Measurements from ENCODE around the gene ANGPTL7.

Gene ANGPTL7

GRCh38 chr1:11198257-11198656 is 9.1 kb downstream of the ANGPTL7 start:
- H4K91ac ChIP-seq (ENCODE audit: low read length): no peak overlapping the region
- no peak overlapping the region for H3K23ac ChIP-seq (ENCODE audit: low read length in 2 of 2)
- no peaks in the 10 kb centered on the region for H3K4me1 ChIP-seq (ENCODE audit: control insufficient read depth, insufficient read depth, low read depth, low read length)
- no peak overlapping the region for H2BK15ac ChIP-seq (ENCODE audit: low read depth, poor library complexity, severe bottlenecking)
- no peak overlapping the region for H3K4ac ChIP-seq (ENCODE audit: low read depth in 1 of 2, low read length in 2 of 2)
- DNase-seq: no peak
- no peak overlapping the region for H2AFZ ChIP-seq (ENCODE audit: low read depth, low read length)
- no peak overlapping the region for H3K27ac ChIP-seq (ENCODE audit: low read length, poor library complexity, severe bottlenecking)
- peaks cover 46 to 72% of the 10 kb centered on the region in 2 experiments for H3K36me3 ChIP-seq (ENCODE audit: control insufficient read depth in 1 of 2, insufficient read depth in 2 of 2, low read depth in 1 of 2, low read length in 2 of 2)
- no peak overlapping the region for H2AK5ac ChIP-seq (ENCODE audit: low read length, severe bottlenecking)
- H4K8ac ChIP-seq (ENCODE audit: low read length): no peak overlapping the region
- no peak overlapping the region for H3K18ac ChIP-seq (ENCODE audit: low read depth in 1 of 2, low read length in 2 of 2)
- no peak overlapping the region for H3K4me2 ChIP-seq (ENCODE audit: low read length, poor library complexity, severe bottlenecking)
- H3K27me3 ChIP-seq (ENCODE audit: control insufficient read depth in 1 of 2, insufficient read depth in 1 of 2, low read length in 2 of 2): no peaks in the 10 kb centered on the region
- H3K9ac ChIP-seq (ENCODE audit: low read length): no peak overlapping the region
- no peak overlapping the region for H3K4me3 ChIP-seq (ENCODE audit: insufficient read depth in 1 of 2, low read depth in 1 of 2, low read length in 2 of 2)
- H2BK5ac ChIP-seq (ENCODE audit: low read depth, low read length, poor library complexity, severe bottlenecking): no peak overlapping the region
- H3K9me3 ChIP-seq (ENCODE audit: control insufficient read depth, low read length): no peaks in the 10 kb centered on the region
- H3K14ac ChIP-seq (ENCODE audit: low read length in 2 of 2): no peak overlapping the region
- WGBS: 96% methylated on average over 4 of the region's 4 CpGs
- no peak overlapping the region for H2BK12ac ChIP-seq (ENCODE audit: low read length in 2 of 2)
- peaks cover 11% of the 10 kb centered on the region for H3K79me1 ChIP-seq (replicated peaks; ENCODE audit: low read length, poor library complexity, severe bottlenecking)
- H2BK120ac ChIP-seq (ENCODE audit: low read depth, low read length): no peak overlapping the region

DNA sequence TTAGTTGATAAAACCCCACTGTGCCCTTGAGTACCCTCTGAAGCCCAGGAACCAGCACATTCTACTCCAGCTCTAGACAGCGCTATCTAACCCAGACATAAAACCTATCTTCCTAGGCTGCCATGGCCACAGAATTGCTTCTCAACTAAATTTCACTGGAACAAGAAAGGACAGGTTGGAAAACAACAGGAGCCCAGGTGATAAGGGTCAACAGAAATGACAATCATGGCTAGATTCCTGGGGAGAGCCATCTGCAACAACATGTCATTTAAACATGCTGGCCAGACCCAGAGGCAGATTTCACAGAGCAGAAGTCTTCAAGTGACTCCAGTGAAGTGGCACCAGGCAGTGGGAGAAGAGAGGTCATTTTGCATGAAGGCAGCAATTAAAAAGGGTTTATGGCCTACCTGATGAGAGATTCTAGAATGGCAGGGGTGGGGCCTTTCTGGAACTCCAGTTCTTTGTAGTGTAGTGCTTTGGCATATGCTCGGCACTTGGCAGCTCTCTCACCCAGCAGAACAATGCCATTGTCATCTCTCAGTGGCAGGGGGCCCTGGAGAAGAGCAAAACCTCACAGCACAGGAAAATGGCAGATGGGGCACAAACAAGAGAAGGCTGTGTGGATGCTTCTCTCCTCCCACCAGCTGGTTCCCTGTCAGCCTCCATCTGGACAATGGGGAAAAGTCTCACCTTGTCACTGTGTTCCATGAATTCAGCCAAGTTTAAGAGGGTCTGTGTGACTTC is 9.9 kb downstream of the ANGPTL7 start:
- WGBS: 100% methylated on average over 2 of the region's 2 CpGs
- H3K4me1 ChIP-seq (ENCODE audit: control insufficient read depth, insufficient read depth, low read depth, low read length): no peaks in the 10 kb centered on the region
- no peak overlapping the region for H3K14ac ChIP-seq (ENCODE audit: low read length in 2 of 2)

GRCh38 chr1:11204396-11205190 is 15.4 kb downstream of the ANGPTL7 start:
- Histone ChIP-seq H2AFZ (ENCODE audit: low read depth, low read length) (no peak overlapping the region), H3K79me1 (replicated peaks; ENCODE audit: low read length, poor library complexity, severe bottlenecking) (peaks cover 7% of the 10 kb centered on the region), H3K4me3 (ENCODE audit: insufficient read depth in 1 of 2, low read depth in 1 of 2, low read length in 2 of 2) (no peak overlapping the region), H3K4me2 (ENCODE audit: low read length, poor library complexity, severe bottlenecking) (no peak overlapping the region), H3K14ac (ENCODE audit: low read length in 2 of 2) (no peak overlapping the region), H2BK12ac (ENCODE audit: low read length in 2 of 2) (no peak overlapping the region), H2BK120ac (ENCODE audit: low read depth, low read length) (no peak overlapping the region), H3K4me1 (ENCODE audit: control insufficient read depth, insufficient read depth, low read depth, low read length) (no peaks in the 10 kb centered on the region), H4K8ac (ENCODE audit: low read length) (peak overlapping the region; percentile 13), H2BK15ac (ENCODE audit: low read depth, poor library complexity, severe bottlenecking) (no peak overlapping the region), H2BK5ac (ENCODE audit: low read depth, low read length, poor library complexity, severe bottlenecking) (no peak overlapping the region), H3K23ac (ENCODE audit: low read length in 2 of 2) (no peak overlapping the region), H3K27ac (ENCODE audit: low read length, poor library complexity, severe bottlenecking) (no peak overlapping the region), H2AK5ac (ENCODE audit: low read length, severe bottlenecking) (no peak overlapping the region), H3K9me3 (ENCODE audit: control insufficient read depth, low read length) (no peaks in the 10 kb centered on the region), H3K36me3 (ENCODE audit: control insufficient read depth in 1 of 2, insufficient read depth in 2 of 2, low read depth in 1 of 2, low read length in 2 of 2) (peaks cover 38 to 72% of the 10 kb centered on the region in 2 experiments), H3K18ac (ENCODE audit: low read depth in 1 of 2, low read length in 2 of 2) (no peak overlapping the region), H4K91ac (ENCODE audit: low read length) (no peak overlapping the region), H3K9ac (ENCODE audit: low read length) (no peak overlapping the region), H3K4ac (ENCODE audit: low read depth in 1 of 2, low read length in 2 of 2) (no peak overlapping the region), H3K27me3 (ENCODE audit: control insufficient read depth in 1 of 2, insufficient read depth in 1 of 2, low read length in 2 of 2) (no peaks in the 10 kb centered on the region)
- WGBS: 98% methylated on average over 11 of the region's 11 CpGs
- no peak for DNase-seq

More for the DNA sequence above, 9.9 kb downstream of the ANGPTL7 start:
- Histone ChIP-seq H4K91ac (ENCODE audit: low read length) (no peak overlapping the region), H2AFZ (ENCODE audit: low read depth, low read length) (no peak overlapping the region), H3K36me3 (ENCODE audit: control insufficient read depth in 1 of 2, insufficient read depth in 2 of 2, low read depth in 1 of 2, low read length in 2 of 2) (peaks cover 48 to 72% of the 10 kb centered on the region in 2 experiments), H3K27ac (ENCODE audit: low read length, poor library complexity, severe bottlenecking) (no peak overlapping the region), H2AK5ac (ENCODE audit: low read length, severe bottlenecking) (no peak overlapping the region), H3K4me2 (ENCODE audit: low read length, poor library complexity, severe bottlenecking) (no peak overlapping the region), H3K4me3 (ENCODE audit: insufficient read depth in 1 of 2, low read depth in 1 of 2, low read length in 2 of 2) (no peak overlapping the region), H2BK15ac (ENCODE audit: low read depth, poor library complexity, severe bottlenecking) (no peak overlapping the region), H3K9me3 (ENCODE audit: control insufficient read depth, low read length) (no peaks in the 10 kb centered on the region), H3K79me1 (replicated peaks; ENCODE audit: low read length, poor library complexity, severe bottlenecking) (peaks cover 8% of the 10 kb centered on the region), H3K27me3 (ENCODE audit: control insufficient read depth in 1 of 2, insufficient read depth in 1 of 2, low read length in 2 of 2) (no peaks in the 10 kb centered on the region), H2BK5ac (ENCODE audit: low read depth, low read length, poor library complexity, severe bottlenecking) (no peak overlapping the region), H3K9ac (ENCODE audit: low read length) (no peak overlapping the region), H3K4ac (ENCODE audit: low read depth in 1 of 2, low read length in 2 of 2) (no peak overlapping the region), H2BK120ac (ENCODE audit: low read depth, low read length) (no peak overlapping the region), H3K23ac (ENCODE audit: low read length in 2 of 2) (no peak overlapping the region), H2BK12ac (ENCODE audit: low read length in 2 of 2) (no peak overlapping the region), H4K8ac (ENCODE audit: low read length) (no peak overlapping the region), H3K18ac (ENCODE audit: low read depth in 1 of 2, low read length in 2 of 2) (no peak overlapping the region)
- DNase-seq: no peak

- no peak overlapping the region for H2AFZ ChIP-seq (ENCODE audit: low read depth, low read length)
- H3K18ac ChIP-seq (ENCODE audit: low read depth in 1 of 2, low read length in 2 of 2): no peak overlapping the region
- no peak overlapping the region for H2AK5ac ChIP-seq (ENCODE audit: low read length, severe bottlenecking)
- no peak overlapping the region for H3K4me3 ChIP-seq (ENCODE audit: insufficient read depth in 1 of 2, low read depth in 1 of 2, low read length in 2 of 2)
- no peaks in the 10 kb centered on the region for H3K9me3 ChIP-seq (ENCODE audit: control insufficient read depth, low read length)
- H3K4me2 ChIP-seq (ENCODE audit: low read length, poor library complexity, severe bottlenecking): no peak overlapping the region
- no peak overlapping the region for H3K9ac ChIP-seq (ENCODE audit: low read length)
- H3K4ac ChIP-seq (ENCODE audit: low read depth in 1 of 2, low read length in 2 of 2): no peak overlapping the region
- peaks cover 47 to 95% of the 10 kb centered on the region in 2 experiments for H3K36me3 ChIP-seq (ENCODE audit: control insufficient read depth in 1 of 2, insufficient read depth in 2 of 2, low read depth in 1 of 2, low read length in 2 of 2)
- H2BK12ac ChIP-seq (ENCODE audit: low read length in 2 of 2): no peak overlapping the region
- no peak overlapping the region for H3K27ac ChIP-seq (ENCODE audit: low read length, poor library complexity, severe bottlenecking)
- DNase-seq: no peak
- no peak overlapping the region for H2BK5ac ChIP-seq (ENCODE audit: low read depth, low read length, poor library complexity, severe bottlenecking)
- no peak overlapping the region for H2BK15ac ChIP-seq (ENCODE audit: low read depth, poor library complexity, severe bottlenecking)
- 91% methylated on average over 6 of the region's 6 CpGs for WGBS
- no peaks in the 10 kb centered on the region for H3K4me1 ChIP-seq (ENCODE audit: control insufficient read depth, insufficient read depth, low read depth, low read length)
- no peak overlapping the region for H4K91ac ChIP-seq (ENCODE audit: low read length)
- H4K8ac ChIP-seq (ENCODE audit: low read length): no peak overlapping the region
- H2BK120ac ChIP-seq (ENCODE audit: low read depth, low read length): no peak overlapping the region
- H3K27me3 ChIP-seq (ENCODE audit: control insufficient read depth in 1 of 2, insufficient read depth in 1 of 2, low read length in 2 of 2): no peaks in the 10 kb centered on the region
- no peak overlapping the region for H3K14ac ChIP-seq (ENCODE audit: low read length in 2 of 2)
- no peak overlapping the region for H3K23ac ChIP-seq (ENCODE audit: low read length in 2 of 2)
- H3K79me1 ChIP-seq (replicated peaks; ENCODE audit: low read length, poor library complexity, severe bottlenecking): peaks cover 13% of the 10 kb centered on the region
Observed at GRCh38 chr1:11207898-11208611, 18.9 kb downstream of the ANGPTL7 start.

Measured in mesenchymal stem cell (in vitro differentiated cells and primary cell).